ENCODE results near the gene AKR1E2. TPM values are rescaled to one million over a fixed set of nuclear protein-coding genes. Genes with fewer than 3 reads are reported as not detected.

AKR1E2 gene
- total and polyA plus RNA-seq, 2 donors from 2014 or later = 1.8 to 5.8 TPM

- Histone ChIP-seq H3K27ac (ENCODE audit: low read depth in 2 of 2, low read length in 2 of 2) (no peak overlapping the region), H3K4me3 (ENCODE audit: low read length in 3 of 3) (no peak overlapping the region), H3K27me3 (ENCODE audit: control insufficient read depth, insufficient read depth, low read length) (no peaks in the 10 kb centered on the region), H3K36me3 (ENCODE audit: control insufficient read depth in 2 of 3, insufficient read depth in 3 of 3, low read length in 3 of 3) (no peaks in the 10 kb centered on the region), H3K9ac (ENCODE audit: low read length in 3 of 3) (no peak overlapping the region), H3K4me1 (ENCODE audit: control insufficient read depth in 2 of 3, insufficient read depth in 2 of 3, low read depth in 1 of 3, low read length in 3 of 3) (no peaks in the 10 kb centered on the region), H3K9me3 (ENCODE audit: control insufficient read depth in 2 of 3, insufficient read depth in 1 of 3, low read length in 3 of 3) (no peaks in the 10 kb centered on the region)
- FAIRE-seq (no peak), DNase-seq (peak in 3 of 5 donors; percentile 51 to 65 (median 62))
- intact Hi-C loops (cut with DNase I) = no loop called here
- TF ChIP-seq, protein P1, sequence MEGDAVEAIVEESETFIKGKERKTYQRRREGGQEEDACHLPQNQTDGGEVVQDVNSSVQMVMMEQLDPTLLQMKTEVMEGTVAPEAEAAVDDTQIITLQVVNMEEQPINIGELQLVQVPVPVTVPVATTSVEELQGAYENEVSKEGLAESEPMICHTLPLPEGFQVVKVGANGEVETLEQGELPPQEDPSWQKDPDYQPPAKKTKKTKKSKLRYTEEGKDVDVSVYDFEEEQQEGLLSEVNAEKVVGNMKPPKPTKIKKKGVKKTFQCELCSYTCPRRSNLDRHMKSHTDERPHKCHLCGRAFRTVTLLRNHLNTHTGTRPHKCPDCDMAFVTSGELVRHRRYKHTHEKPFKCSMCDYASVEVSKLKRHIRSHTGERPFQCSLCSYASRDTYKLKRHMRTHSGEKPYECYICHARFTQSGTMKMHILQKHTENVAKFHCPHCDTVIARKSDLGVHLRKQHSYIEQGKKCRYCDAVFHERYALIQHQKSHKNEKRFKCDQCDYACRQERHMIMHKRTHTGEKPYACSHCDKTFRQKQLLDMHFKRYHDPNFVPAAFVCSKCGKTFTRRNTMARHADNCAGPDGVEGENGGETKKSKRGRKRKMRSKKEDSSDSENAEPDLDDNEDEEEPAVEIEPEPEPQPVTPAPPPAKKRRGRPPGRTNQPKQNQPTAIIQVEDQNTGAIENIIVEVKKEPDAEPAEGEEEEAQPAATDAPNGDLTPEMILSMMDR (IDR thresholded peaks at IDR 0.05; ENCODE audit: borderline replicate concordance, extremely low read depth, insufficient read depth) = no peak
These were observed 33.6 kb upstream of the AKR1E2 start for GRCh38 chr10:4792381-4792780.

GRCh38 chr10:4801405-4801804, 24.6 kb upstream of the AKR1E2 start:
- H3K9ac ChIP-seq (ENCODE audit: low read length in 3 of 3) = no peak overlapping the region
- no peaks in the 10 kb centered on the region for H3K4me1 ChIP-seq (ENCODE audit: control insufficient read depth in 2 of 3, insufficient read depth in 2 of 3, low read depth in 1 of 3, low read length in 3 of 3)
- no peaks in the 10 kb centered on the region for H3K27me3 ChIP-seq (ENCODE audit: control insufficient read depth, insufficient read depth, low read length)
- FAIRE-seq = no peak
- H3K4me3 ChIP-seq (ENCODE audit: low read length in 3 of 3) = no peak overlapping the region
- no peaks in the 10 kb centered on the region for H3K36me3 ChIP-seq (ENCODE audit: control insufficient read depth in 2 of 3, insufficient read depth in 3 of 3, low read length in 3 of 3)
- intact Hi-C loops (cut with DNase I) = no loop called here
- TF ChIP-seq, protein P1 (IDR thresholded peaks at IDR 0.05; ENCODE audit: borderline replicate concordance, extremely low read depth, insufficient read depth) = no peak
- H3K27ac ChIP-seq (ENCODE audit: low read depth in 2 of 2, low read length in 2 of 2) = no peak overlapping the region
- H3K9me3 ChIP-seq (ENCODE audit: control insufficient read depth in 2 of 3, insufficient read depth in 1 of 3, low read length in 3 of 3) = no peaks in the 10 kb centered on the region
- no peak for DNase-seq

DNA sequence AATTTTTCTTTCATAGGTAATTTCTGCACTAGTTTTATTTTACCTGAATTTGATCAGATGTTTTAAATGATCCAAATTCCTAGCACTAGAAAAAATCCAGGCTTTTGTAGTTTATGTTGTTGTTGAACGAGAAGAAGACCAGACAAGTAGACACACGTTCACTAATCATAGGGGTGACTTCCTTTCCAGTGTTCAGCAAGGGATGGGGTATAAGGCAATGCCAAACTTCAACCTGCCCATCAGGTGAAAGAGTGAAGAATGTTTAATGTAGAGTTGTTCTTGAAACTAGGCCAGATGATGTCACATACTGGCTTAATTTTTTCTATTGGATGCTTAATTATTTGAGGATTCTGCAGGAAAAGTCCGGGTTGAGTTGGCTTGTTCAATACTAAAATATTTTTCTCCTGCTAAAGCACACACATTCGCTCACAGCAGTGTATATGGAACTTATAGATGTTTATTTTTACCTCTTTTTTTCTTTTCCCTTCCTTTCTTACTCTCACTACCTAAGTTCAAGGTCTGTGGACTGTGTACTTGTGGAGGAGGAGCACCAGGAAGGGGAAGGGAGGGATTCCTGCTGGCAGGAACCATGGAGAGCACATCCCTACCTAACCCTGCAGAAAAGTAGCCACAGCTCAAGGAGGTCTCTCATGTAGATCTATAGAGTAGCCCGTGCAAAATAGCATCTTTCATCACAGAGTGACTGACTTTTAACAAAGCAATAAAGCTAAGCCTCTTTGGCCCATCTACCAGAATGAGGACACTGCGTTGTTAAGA, 23.1 kb upstream of the AKR1E2 start:
- H3K36me3 ChIP-seq (ENCODE audit: control insufficient read depth in 2 of 3, insufficient read depth in 3 of 3, low read length in 3 of 3) = no peaks in the 10 kb centered on the region
- FAIRE-seq = no peak

More for the DNA sequence above, 23.1 kb upstream of the AKR1E2 start:
- H3K4me1 ChIP-seq (ENCODE audit: control insufficient read depth in 2 of 3, insufficient read depth in 2 of 3, low read depth in 1 of 3, low read length in 3 of 3) = no peaks in the 10 kb centered on the region
- no peaks in the 10 kb centered on the region for H3K27me3 ChIP-seq (ENCODE audit: control insufficient read depth, insufficient read depth, low read length)
- H3K9me3 ChIP-seq (ENCODE audit: control insufficient read depth in 2 of 3, insufficient read depth in 1 of 3, low read length in 3 of 3) = no peaks in the 10 kb centered on the region
- no peak for DNase-seq
- TF ChIP-seq, protein P1 (IDR thresholded peaks at IDR 0.05; ENCODE audit: borderline replicate concordance, extremely low read depth, insufficient read depth) = no peak
- H3K27ac ChIP-seq (ENCODE audit: low read depth in 2 of 2, low read length in 2 of 2) = no peak overlapping the region
- intact Hi-C loops (cut with DNase I) = no loop called here
- H3K9ac ChIP-seq (ENCODE audit: low read length in 3 of 3) = no peak overlapping the region
- H3K4me3 ChIP-seq (ENCODE audit: low read length in 3 of 3) = no peak overlapping the region
